GM12864 (cell line): Measurements from ENCODE around the gene EYS.

Experiments used
- DNase-seq: peaks from one replicate; pipeline ENCODE4 v3.0.0-alpha.2; 2011; ENCODE audit warnings: low read depth
- H3K4me3 ChIP-seq: 2 replicates; pipeline ENCODE4 v1.5.1; 2011; ENCODE audit warnings: mild to moderate bottlenecking, low read depth, low read length, control low read depth
- TF ChIP-seq, protein P1 (sequence below): IDR thresholded peaks from 2 replicates; pipeline ENCODE4 v1.5.1; 2011; ENCODE audit warnings: low read depth, mild to moderate bottlenecking, moderate library complexity, low read length, control low read depth, inconsistent platforms; ENCODE audit errors: missing control alignments

EYS gene

DNA sequence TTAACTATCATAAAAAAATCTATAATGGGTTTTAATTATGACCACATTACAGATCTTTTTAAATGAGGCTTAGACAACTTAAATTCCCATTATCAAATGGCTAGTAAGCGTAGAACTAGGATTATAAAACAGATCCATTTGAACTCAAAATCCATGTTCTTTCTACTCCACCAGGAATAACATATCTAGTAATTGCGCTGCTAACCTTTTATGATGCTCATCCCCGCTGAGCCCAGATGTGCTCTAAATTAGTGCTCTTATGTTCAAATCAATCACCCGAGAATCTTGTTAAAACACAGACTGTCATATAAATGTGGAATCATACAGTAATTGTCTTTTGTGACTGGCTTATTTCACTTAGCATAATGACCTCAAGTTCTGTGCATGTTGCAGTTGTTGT is 1168.3 kb downstream of the EYS start:
- H3K4me3 ChIP-seq: no peak overlapping the region
- TF ChIP-seq, protein P1, sequence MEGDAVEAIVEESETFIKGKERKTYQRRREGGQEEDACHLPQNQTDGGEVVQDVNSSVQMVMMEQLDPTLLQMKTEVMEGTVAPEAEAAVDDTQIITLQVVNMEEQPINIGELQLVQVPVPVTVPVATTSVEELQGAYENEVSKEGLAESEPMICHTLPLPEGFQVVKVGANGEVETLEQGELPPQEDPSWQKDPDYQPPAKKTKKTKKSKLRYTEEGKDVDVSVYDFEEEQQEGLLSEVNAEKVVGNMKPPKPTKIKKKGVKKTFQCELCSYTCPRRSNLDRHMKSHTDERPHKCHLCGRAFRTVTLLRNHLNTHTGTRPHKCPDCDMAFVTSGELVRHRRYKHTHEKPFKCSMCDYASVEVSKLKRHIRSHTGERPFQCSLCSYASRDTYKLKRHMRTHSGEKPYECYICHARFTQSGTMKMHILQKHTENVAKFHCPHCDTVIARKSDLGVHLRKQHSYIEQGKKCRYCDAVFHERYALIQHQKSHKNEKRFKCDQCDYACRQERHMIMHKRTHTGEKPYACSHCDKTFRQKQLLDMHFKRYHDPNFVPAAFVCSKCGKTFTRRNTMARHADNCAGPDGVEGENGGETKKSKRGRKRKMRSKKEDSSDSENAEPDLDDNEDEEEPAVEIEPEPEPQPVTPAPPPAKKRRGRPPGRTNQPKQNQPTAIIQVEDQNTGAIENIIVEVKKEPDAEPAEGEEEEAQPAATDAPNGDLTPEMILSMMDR: no peak
- no peak for DNase-seq

DNA sequence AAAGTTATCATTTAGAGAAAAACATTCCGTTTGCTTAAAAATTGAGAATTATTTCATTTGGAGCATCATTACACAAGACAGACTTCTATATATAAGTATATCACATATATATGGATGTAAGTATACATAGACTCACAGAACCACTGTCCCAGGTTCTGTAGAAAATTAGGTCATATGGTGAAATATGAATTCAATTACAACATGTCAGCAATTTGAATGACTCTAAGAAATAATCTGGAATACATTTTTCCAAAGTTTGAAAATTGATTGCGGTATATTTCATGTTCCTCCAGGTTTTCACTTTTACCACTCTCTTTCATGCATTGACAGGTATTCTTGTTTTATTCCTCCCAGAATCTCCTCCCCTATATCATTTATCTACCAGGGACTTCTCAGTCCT is 1179.1 kb downstream of the EYS start:
- DNase-seq: no peak
- H3K4me3 ChIP-seq: no peak overlapping the region
- TF ChIP-seq, protein P1: no peak

DNA sequence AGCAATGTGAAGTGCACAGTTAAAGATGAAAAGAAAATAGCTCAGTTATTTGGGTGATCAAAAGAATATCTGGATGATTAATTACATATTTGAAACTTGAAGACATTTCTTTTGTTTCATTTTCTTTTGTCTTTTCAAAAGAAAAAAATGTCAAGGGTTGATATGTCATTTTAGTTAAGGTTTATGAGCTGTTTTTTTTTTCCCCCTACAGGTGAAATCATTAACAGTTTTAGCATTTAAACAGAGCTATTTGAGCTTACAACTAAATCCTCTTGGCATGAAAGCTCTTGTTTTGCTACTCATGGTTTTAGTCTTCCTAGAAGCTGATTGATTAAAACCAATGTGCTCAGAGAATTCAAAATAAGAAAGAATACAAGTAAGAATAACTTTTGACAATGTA is 1184.2 kb downstream of the EYS start:
- TF ChIP-seq, protein P1: no peak
- DNase-seq: no peak

DNA sequence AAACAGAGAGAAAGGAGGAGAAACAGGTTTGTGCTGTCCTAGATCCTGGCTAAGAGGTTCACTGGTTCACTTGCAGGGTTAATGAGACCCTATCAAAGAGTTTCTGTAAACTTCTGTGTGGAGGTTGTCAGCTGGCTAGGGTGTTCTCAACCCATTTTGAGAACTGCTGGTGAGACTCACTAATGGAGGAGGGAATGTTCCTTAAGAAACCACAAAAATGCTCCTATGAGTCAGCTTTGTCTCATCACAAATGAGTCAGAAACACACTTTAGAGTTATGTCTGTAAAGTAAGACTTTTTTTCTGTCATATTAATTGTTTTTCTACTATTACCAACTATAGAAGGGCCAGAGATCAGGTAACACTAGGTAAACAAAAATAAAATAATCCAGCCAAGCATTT is 1187.0 kb downstream of the EYS start:
- DNase-seq: no peak
- no peak overlapping the region for H3K4me3 ChIP-seq
- TF ChIP-seq, protein P1: no peak

More for the DNA sequence above, 1184.2 kb downstream of the EYS start:
- H3K4me3 ChIP-seq: no peak overlapping the region

DNA sequence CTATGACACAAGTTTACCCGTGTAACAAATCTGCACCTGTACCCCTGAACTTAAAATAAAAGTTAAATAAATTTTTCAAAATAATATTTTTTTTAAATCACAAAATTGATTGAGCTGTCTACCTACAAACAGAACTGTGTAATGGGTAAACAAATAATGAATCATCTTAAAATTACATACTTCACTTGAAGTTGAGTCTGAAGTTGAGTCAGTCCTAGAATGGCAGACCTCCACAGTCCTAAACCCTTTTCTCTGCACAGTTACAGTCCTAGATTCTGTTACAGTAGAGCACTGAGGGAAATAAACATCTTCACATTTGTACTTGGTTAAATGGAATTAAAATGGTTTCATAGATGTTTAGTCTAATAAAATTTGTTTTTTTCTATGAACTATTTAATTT is 1190.6 kb downstream of the EYS start:
- no peak overlapping the region for H3K4me3 ChIP-seq
- TF ChIP-seq, protein P1: no peak
- no peak for DNase-seq

DNA sequence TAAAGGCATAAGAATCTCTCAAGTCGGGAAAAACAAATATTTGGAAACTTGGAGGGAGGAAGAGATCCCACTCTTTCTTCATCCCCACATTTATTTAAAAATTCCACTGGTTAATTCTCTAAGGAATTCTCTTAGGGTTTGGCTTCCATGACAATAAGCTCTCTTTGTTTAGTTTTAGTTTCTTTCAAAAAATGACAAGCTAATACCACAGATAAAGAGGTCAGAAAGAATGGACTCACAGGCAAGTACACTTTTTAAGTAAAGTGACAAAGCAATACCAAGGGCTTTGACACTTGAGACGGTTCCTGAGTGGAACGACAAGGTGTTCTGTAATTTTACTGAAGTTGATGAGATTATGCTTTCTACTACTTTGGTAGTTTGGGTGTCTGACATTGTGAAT is 1199.4 kb downstream of the EYS start:
- TF ChIP-seq, protein P1: no peak
- no peak overlapping the region for H3K4me3 ChIP-seq
- no peak for DNase-seq

DNA sequence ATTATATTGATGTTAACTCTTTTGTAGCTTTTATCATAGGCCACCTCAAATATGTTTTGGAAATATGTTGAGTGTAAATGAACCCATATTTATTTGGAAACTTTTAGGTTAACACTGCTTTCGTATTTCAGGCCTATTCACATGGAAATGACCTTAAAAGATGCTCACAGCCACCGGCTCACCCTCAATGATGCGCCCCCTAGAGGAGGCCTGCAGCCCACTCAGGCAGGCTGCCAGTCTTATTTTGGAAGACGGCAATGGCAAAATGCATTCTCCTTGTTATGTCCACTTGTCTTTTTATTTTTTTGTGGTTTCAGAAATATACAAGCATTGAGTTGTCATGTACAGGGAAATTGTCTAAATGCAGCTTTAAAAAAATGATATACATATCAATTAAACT is 1201.7 kb downstream of the EYS start:
- TF ChIP-seq, protein P1: peak; percentile 70
- no peak overlapping the region for H3K4me3 ChIP-seq
- DNase-seq: no peak
